Activated naive CD4-positive, alpha-beta T cell treated with anti-CD3 and anti-CD28 coated beads, Interleukin-2, amount 50 U/mL, for 24 hours (primary cell): ENCODE results near the gene TAS2R50.

Experiments
- H3K27ac Mint-ChIP-seq: one replicate; pipeline ENCODE4 v1.8.0; 2021; ENCODE audit warnings: mild to moderate bottlenecking, mixed read lengths
- H3K27me3 Mint-ChIP-seq: one replicate; pipeline ENCODE4 v1.8.0; 2021; ENCODE audit warnings: mixed read lengths
- H3K36me3 Mint-ChIP-seq: one replicate; pipeline ENCODE4 v1.8.0; 2021; ENCODE audit warnings: mixed read lengths
- H3K4me1 Mint-ChIP-seq: one replicate; pipeline ENCODE4 v1.8.0; 2021; ENCODE audit warnings: mixed read lengths
- H3K4me3 Mint-ChIP-seq: one replicate; pipeline ENCODE4 v1.8.0; 2021; ENCODE audit warnings: mild to moderate bottlenecking, mixed read lengths
- H3K9me3 Mint-ChIP-seq: one replicate; pipeline ENCODE4 v1.8.0; 2021; ENCODE audit warnings: mixed read lengths

TAS2R50 gene

DNA sequence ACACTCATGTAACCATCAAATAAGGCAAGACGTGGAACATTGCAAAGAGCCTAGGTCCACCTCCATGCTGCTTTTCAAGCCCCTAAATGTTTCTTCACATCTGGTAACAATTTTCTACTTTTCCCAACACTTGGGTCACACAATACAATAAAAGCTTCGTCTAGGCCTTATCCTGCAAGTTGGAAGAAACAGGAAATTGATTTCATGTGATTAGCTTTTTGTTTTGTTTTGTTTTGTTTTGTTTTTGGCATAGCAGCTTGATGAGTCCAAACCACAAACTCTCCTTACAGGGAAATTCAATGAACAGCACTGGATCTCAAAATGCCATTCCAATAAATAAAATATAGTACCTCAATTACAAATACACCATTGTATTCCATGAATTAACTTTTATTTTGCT is 19.3 kb downstream of the TAS2R50 start:
- H3K27ac Mint-ChIP-seq, result no peak overlapping the region
- no peak overlapping the region for H3K4me3 Mint-ChIP-seq
- H3K9me3 Mint-ChIP-seq, result no peaks in the 10 kb centered on the region
- no peaks in the 10 kb centered on the region for H3K27me3 Mint-ChIP-seq
- H3K4me1 Mint-ChIP-seq, result peaks cover 1% of the 10 kb centered on the region
- H3K36me3 Mint-ChIP-seq, result peaks cover 18% of the 10 kb centered on the region

DNA sequence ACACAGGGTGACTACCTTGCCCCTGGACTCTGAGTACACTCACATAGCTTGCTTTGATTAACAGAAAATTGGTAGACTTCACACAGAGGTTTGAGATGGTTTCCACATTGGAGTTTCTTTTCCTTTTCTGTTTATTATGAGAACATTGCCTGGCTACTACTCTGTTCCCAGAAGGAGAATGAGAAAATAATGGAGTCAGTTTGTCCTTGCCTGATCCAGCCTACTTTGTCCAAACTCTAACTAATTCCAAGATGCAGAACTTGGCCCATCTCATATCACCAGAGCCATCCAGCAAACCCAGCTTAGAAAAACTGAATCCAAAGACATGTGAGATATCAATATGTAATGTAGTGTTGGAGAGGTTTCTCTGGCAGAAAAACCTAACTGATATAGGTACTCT is 20.4 kb downstream of the TAS2R50 start:
- Mint-ChIP-seq H3K4me3 (no peak overlapping the region), H3K27me3 (no peaks in the 10 kb centered on the region), H3K4me1 (peaks cover 12% of the 10 kb centered on the region), H3K27ac (no peak overlapping the region), H3K9me3 (no peaks in the 10 kb centered on the region), H3K36me3 (peaks cover 22% of the 10 kb centered on the region)

DNA sequence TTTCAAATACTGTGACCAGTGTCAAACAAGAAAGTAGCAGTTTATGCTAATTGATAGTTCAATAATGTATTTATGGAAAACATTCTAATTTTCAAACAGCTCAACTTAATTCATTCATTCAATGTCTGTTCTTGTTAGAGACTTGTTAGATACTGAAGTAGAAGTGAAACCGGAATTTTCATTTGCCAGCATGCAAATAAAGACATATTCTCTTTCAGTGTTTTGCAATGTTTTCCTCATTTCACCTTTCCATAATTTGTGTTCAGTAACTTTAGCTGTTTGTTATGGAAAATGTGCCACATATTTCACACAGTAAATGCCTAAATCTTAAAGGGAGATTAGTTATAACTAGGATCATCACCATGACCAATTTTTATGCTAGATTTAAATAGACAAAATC is 21.2 kb downstream of the TAS2R50 start:
- Mint-ChIP-seq H3K36me3 (peaks cover 22% of the 10 kb centered on the region), H3K27me3 (no peaks in the 10 kb centered on the region), H3K4me1 (peaks cover 19% of the 10 kb centered on the region), H3K4me3 (no peak overlapping the region), H3K27ac (no peak overlapping the region), H3K9me3 (no peaks in the 10 kb centered on the region)

DNA sequence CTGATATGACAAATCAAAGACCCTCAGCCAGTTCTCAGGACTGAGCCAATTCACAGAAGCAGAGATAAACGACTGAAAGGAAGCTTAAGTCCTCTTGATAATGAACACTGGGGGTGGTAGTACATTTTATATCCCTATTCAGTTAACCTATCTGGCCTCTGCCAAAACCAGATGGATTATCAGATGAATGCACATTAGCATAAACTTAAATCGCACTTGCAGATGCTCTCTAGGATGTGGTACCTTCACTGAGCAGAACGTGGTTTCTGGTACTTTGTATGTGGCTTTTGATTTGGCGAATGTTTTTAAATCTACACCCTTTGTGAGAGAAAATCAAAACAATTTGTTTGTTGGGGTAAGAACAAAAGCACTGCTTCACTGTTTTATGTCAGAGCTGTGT is 26.5 kb downstream of the TAS2R50 start:
- H3K36me3 Mint-ChIP-seq, result peaks cover 39% of the 10 kb centered on the region
- H3K27ac Mint-ChIP-seq, result no peak overlapping the region
- peaks cover 11% of the 10 kb centered on the region for H3K9me3 Mint-ChIP-seq
- H3K4me3 Mint-ChIP-seq, result no peak overlapping the region
- H3K4me1 Mint-ChIP-seq, result peaks cover 43% of the 10 kb centered on the region
- H3K27me3 Mint-ChIP-seq, result no peaks in the 10 kb centered on the region

DNA sequence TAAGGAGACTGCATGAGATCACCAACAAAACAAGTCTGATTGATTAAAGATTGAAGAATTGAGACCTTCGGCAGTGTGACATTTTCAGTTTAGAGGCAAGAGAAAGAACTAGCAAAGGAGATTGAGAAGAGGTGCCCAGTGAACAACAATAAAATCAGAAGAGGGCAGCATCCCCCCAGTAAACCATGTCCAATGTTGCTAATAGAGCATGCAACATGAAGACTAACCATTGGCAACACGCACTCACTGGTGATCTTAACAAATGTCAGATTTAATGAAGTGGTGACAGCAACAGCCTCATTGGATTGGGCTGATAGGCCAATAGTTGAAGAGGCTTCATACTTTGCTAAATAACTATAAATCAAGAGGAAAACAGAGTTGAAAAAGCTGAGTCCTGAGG is 26.9 kb downstream of the TAS2R50 start:
- Mint-ChIP-seq H3K4me1 (peaks cover 44% of the 10 kb centered on the region), H3K36me3 (peaks cover 42% of the 10 kb centered on the region), H3K9me3 (peaks cover 12% of the 10 kb centered on the region), H3K4me3 (no peak overlapping the region), H3K27me3 (no peaks in the 10 kb centered on the region), H3K27ac (no peak overlapping the region)

GRCh38 chr12:10957741-10958140 is 29.0 kb downstream of the TAS2R50 start:
- Mint-ChIP-seq H3K27me3 (no peaks in the 10 kb centered on the region), H3K27ac (no peak overlapping the region), H3K4me1 (peaks cover 50% of the 10 kb centered on the region), H3K36me3 (peaks cover 47% of the 10 kb centered on the region), H3K4me3 (no peak overlapping the region), H3K9me3 (peaks cover 12% of the 10 kb centered on the region)

DNA sequence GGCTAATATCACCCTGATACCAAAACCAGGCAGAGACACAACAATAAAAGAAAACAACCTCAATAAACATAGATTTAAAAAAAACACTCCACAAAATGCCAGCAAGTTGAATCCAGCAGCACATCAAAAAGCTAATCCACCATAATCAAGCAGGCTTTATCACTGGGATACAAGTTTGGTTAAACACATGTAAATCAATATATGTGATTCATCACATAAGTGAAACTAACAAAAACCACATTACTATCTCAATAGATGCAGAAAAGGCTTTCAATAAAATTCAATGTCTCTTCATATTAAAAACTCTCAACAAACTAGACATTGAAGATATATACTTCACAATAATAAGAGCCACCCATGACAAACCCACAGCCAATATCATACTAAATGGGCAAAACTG is 30.6 kb downstream of the TAS2R50 start:
- Mint-ChIP-seq H3K4me1 (peaks cover 37% of the 10 kb centered on the region), H3K9me3 (peaks cover 14% of the 10 kb centered on the region), H3K4me3 (no peak overlapping the region), H3K27me3 (no peaks in the 10 kb centered on the region), H3K36me3 (peaks cover 45% of the 10 kb centered on the region), H3K27ac (no peak overlapping the region)

- H3K4me1 Mint-ChIP-seq, result peaks cover 22% of the 10 kb centered on the region
- no peaks in the 10 kb centered on the region for H3K27me3 Mint-ChIP-seq
- peaks cover 46% of the 10 kb centered on the region for H3K36me3 Mint-ChIP-seq
- H3K4me3 Mint-ChIP-seq, result no peak overlapping the region
- peaks cover 18% of the 10 kb centered on the region for H3K9me3 Mint-ChIP-seq
- H3K27ac Mint-ChIP-seq, result no peak overlapping the region
Measured at GRCh38 chr12:10952645-10953044, 34.1 kb downstream of the TAS2R50 start.

- Mint-ChIP-seq H3K27me3 (no peaks in the 10 kb centered on the region), H3K4me3 (no peak overlapping the region), H3K4me1 (peaks cover 6% of the 10 kb centered on the region), H3K27ac (no peak overlapping the region), H3K36me3 (peaks cover 14% of the 10 kb centered on the region), H3K9me3 (peaks cover 6% of the 10 kb centered on the region)
Measured at GRCh38 chr12:10943167-10943566, 43.5 kb downstream of the TAS2R50 start.

GRCh38 chr12:10941916-10942607 is 44.6 kb downstream of the TAS2R50 start:
- Mint-ChIP-seq H3K27me3 (no peaks in the 10 kb centered on the region), H3K36me3 (peaks cover 14% of the 10 kb centered on the region), H3K9me3 (peaks cover 6% of the 10 kb centered on the region), H3K4me3 (no peak overlapping the region), H3K27ac (no peak overlapping the region), H3K4me1 (peaks cover 6% of the 10 kb centered on the region)

DNA sequence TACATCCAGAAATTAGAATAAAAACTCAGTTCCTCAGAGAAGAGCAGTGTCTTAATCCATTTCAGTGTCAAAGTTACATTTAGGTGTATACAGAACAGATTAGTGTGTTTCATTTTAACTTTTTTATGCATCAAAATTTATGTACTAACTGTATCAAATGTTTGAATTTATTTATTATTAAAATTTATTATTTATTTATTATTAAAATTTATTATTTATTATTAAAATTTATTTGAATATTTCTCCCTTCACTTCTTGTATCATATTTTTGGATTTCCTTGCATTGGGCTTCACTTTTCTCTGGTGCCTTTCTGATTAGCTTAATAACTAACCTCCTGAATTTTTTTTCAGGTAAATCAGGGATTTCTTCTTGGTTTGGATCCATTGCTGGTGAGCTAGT is 45.3 kb downstream of the TAS2R50 start:
- H3K36me3 Mint-ChIP-seq, result peaks cover 10% of the 10 kb centered on the region
- H3K27me3 Mint-ChIP-seq, result no peaks in the 10 kb centered on the region
- H3K27ac Mint-ChIP-seq, result no peak overlapping the region
- H3K4me3 Mint-ChIP-seq, result no peak overlapping the region
- H3K9me3 Mint-ChIP-seq, result peaks cover 6% of the 10 kb centered on the region
- peaks cover 6% of the 10 kb centered on the region for H3K4me1 Mint-ChIP-seq

DNA sequence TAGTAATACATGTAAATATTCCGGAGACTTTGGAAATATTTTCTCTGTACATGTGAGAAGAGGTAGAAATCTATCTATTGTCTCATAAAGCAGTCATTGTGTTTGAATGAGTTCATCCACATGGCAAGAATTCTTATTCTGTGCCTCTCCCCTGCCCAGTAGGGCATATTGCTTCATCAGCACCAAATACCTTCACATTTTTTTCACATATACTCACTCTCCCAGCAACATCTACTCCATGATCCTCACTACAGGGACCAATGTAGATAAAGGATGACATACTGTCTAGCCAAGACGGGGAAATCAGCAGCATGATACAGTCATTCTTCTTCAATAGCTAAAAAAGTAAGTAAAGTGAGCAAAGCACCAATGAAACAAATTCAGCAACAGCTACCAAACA is 46.3 kb downstream of the TAS2R50 start:
- H3K9me3 Mint-ChIP-seq, result peaks cover 6% of the 10 kb centered on the region
- H3K27me3 Mint-ChIP-seq, result no peaks in the 10 kb centered on the region
- H3K4me1 Mint-ChIP-seq, result peaks cover 6% of the 10 kb centered on the region
- peaks cover 10% of the 10 kb centered on the region for H3K36me3 Mint-ChIP-seq
- no peak overlapping the region for H3K27ac Mint-ChIP-seq
- no peak overlapping the region for H3K4me3 Mint-ChIP-seq

DNA sequence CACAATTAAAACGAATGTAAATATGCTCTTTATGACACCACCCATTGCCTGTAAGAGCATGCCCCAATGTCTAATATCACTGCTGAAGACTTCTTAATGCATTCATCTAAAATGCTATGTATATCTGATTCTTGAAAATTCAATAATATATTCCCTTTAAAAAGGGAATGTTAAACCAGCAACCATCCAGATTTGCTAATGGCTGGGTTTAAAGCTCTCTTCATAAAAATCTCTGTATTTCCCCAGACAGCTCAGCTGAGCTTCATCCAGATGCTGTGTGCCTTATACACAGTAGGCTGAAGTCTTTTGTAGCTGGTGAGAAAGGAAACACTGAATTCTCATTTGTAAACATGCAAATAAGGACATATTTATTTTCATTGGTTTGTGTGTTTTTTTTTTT is 47.5 kb downstream of the TAS2R50 start, which contains the start of gene TAS2R14:
TSS of gene TAS2R14 (minus strand) at position 101 of the 400 bp plus-strand sequence. CDS start at position 45, 56 bp downstream.
- Mint-ChIP-seq H3K9me3 (peaks cover 6% of the 10 kb centered on the region), H3K27me3 (no peaks in the 10 kb centered on the region), H3K27ac (no peak within 1 kb of the TSS), H3K4me3 (no peak within 1 kb of the TSS), H3K36me3 (peaks cover 7% of the 10 kb centered on the region), H3K4me1 (peaks cover 6% of the 10 kb centered on the region)

DNA sequence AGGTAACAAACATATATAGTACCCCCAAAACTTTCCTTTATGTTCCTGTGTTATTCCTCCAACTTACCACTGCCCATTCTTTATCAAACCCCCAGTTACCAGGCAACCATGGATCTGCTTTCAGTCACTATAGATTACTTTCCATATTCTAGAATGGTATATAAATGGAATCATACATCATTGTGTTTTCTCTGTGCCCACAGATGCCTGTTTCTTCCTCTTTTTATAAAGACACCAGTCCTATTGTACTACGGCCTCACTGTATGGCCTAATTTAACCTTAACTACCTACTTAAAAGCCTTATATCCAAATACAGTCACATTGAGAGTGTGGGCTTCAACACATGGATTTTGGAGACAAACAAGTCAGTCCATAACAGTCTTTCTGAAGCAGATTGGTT is 50.2 kb downstream of the TAS2R50 start:
- H3K36me3 Mint-ChIP-seq, result peaks cover 3% of the 10 kb centered on the region
- no peaks in the 10 kb centered on the region for H3K4me1 Mint-ChIP-seq
- no peak overlapping the region for H3K4me3 Mint-ChIP-seq
- no peaks in the 10 kb centered on the region for H3K27me3 Mint-ChIP-seq
- H3K27ac Mint-ChIP-seq, result no peak overlapping the region
- no peaks in the 10 kb centered on the region for H3K9me3 Mint-ChIP-seq
